T-helper 2 cell treated with Interferon-gamma antibody and Interleukin-4, amounts not matched to agents 100 ng/mL and 5 ng/mL, for 36 hours (primary cell): ENCODE data around the gene AQP9. TPM values are rescaled to one million over a fixed set of nuclear protein-coding genes. Genes with fewer than 3 reads are reported as not detected.
"Not testable (repeated sequence)": the region's sequence is repeated elsewhere in the genome, so short reads cannot be mapped to it uniquely, and the experiment has no call there.

Source experiments
- intact Hi-C: fragments of 100-400 bp; cut with micrococcal nuclease; formaldehyde crosslinking; loops from one replicate; pipeline ENCODE4 v1.15.1; 2023
- total RNA-seq: library from RNA; stranded (reverse); gene quantifications from 2 replicates; pipeline ENCODE4 v1.2.3, GENCODE V29; 2022

AQP9 gene, protein sequence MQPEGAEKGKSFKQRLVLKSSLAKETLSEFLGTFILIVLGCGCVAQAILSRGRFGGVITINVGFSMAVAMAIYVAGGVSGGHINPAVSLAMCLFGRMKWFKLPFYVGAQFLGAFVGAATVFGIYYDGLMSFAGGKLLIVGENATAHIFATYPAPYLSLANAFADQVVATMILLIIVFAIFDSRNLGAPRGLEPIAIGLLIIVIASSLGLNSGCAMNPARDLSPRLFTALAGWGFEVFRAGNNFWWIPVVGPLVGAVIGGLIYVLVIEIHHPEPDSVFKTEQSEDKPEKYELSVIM
- not detected in 2 replicates for total RNA-seq

DNA sequence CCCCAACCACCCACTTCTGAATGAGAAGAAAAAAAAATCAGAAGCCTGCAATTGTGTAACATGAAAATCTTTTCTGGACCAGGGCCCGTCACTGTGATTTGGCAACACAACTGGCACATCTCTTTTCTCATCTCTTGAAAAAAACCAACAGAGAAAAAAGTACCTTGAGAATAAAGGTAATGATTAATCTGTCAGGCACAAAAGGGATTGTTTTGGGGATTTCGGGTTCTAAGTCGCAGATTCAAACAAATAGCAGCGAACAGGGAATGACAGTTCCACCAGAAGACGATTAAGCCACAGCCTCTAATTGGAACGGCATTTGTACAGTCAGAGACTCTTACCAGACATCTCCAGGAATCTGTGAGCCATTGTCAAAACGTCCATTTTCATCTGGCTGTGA is at the start of gene AQP9:
Gene AQP9, plus strand, starts transcription at position 276 of the 400 bp plus-strand sequence. CDS start 185 bp downstream, outside the sequence.
- intact Hi-C loops = no loop called here

DNA sequence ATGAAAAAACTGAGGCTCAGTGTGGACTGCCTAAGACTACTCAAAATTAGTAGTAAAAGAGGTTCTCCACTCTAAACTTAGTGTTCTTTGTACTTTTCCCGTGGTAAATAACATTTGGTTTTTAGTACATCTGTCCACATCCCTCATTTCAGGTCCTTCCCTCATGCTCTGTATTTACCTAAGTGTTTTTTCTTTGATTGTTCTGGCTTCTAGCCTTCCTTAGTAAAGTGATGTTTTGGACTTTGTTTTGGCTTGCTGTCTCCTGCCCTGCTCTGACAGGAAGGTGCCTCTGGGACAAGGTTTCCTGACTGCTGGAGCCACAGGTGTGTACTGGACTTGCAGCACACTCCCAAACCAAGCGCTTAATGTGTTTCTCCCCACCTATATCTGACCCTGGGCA is 42.8 kb upstream of the AQP9 start:
- intact Hi-C loops = no loop called here

DNA sequence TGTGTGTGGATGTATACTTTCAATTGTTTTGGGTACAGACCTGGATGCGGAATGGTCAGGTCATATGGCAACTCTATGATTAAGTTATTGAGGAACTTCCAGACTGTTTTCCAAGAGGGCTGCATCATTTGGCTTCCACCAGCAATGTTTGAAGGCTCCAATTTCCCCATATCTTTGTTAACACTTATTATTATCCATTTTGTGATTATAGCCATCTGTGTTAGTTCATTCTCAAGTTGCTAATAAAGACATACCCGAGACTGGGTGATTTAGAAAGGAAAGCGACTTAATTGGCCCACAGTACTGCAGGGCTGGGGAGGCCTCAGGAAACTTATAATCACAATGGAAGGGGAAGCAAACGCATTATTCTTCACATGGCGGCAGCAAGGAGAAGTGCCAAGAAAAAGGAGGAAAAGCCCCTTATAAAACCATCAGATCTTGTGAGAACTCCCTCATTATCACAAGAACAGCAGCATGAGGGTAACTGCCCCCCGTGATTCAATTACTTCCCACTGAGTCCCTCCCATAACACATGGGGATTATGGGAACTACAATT is 41.6 kb upstream of the AQP9 start:
- intact Hi-C loops = no loop called here

DNA sequence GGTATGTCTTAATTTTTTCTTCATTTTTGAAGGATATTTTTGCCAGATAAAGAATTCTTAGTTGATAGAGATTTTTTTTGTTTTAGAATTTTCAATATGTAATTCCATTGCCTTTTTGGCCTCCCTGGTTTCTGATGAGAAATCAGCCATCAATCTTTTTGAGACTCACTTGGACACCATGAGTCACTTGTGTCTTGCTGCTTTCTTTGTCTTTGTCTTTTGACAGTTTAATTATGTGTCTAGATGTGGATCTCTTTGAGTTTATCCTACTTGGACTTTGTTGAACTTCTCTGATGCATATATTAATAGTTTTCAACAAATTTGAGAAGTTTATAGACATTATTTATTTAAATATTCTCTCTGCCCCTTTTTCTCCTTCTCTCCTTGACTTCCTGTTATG is 34.7 kb upstream of the AQP9 start:
- intact Hi-C loops = no loop called here

DNA sequence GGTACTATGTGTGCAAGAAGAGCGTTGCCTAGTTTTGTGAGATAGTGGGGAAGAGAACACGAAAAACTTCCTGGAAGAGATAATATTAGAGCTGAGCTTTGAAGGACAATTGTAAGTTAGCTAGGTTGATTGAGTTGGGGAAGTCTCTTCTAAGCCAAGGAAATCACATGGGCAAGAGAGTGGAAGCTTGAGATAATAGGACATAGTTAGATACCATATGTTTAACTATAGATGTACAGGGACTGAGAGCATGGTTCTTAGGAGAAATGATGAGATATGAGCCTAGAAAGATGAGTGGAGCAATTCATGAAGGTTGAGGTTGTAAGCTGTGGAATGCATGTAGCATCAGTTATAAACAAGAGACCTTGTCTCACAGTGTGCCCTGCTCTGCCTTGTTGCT is 30.1 kb upstream of the AQP9 start:
- intact Hi-C loops = no loop called here

DNA sequence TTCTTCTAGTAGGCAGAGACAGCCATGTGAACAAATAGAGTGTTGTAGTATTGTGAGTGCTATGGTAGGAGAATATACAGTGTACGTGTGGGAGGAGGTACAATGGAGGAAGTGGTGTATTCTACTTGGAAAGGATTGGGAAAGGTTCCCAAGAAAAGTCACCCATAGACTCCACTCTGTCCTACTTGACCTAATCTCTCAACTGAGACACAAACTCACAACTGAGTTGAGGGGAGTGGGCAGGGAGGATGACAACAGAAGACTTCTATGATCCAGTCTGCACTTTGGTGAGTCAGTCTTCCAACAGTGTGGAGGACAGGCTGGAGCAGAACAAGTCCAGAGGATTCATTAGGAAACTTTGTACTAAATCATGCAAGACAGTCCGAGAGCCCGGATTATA is 28.8 kb upstream of the AQP9 start:
- intact Hi-C loops = no loop called here

DNA sequence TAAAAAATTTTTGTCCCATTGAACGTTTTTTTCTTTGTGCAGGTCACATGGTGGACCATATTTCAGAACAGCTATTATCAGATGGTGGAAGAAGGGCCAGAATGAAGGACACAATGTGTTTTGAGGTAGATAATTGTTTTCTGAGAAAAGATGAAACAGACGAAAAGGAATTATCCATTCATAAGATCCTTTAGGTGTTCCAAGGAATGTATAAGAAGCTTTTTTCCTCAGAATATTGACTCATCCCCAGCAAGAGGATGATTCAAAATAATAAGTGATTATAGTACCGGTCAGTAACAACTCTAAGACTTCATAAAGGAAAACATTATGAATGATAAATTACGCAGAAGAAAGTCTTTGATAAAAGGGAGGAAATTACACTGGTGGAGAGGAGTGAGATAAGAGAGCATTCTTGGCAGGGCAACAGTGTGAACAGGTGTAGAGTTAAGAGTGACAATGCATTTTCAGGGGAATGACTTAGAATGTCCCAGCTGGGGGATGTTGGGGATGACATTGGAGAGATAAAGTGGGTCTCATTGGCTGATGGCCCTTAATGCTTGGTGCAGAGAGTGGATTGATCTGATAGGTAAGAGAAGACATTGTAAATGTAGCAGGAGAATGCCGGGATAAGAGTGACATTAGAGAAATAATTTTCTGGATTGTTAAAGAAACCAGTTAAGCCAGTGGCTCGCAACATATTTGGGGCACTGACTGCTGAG is 27.0 kb upstream of the AQP9 start:
- intact Hi-C loops = no loop called here

DNA sequence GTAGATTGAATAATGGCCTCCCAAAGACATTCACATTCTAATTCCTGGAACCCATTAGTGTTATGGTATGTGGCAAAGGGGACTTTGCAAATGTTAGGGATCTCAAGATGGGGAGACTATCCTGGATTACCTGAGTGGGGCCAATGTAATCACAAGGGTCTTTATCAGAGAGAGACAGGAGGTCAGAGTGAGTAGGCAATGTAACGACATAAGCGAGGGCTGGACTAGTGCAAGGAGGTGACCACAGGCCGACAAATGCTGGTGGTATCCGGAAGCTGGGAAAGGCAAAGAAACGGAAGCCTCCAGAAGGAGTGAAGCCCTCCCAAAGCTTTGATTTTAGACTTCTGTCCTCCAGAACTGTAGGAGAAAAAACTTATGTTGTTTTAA is 26.5 kb upstream of the AQP9 start:
- intact Hi-C loops = no loop called here

DNA sequence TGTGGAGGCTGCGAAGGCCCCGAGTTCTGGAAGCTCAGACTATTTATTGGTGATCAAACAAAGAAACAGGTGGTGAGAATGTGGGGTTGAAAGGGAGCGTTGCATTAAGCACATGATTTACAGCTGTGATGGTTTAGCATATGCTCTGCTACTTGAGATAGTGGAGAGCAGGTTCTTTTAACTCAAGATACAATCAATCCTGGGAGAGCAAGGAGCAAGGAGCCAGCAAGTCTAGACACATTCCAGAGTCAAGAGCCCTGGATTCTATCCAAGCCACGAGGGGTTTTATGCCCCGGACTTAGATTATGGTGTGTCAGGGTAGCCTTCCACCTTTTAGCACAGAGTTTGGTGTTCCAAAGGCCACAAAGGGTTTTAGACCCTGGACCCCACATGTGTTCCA is 24.8 kb upstream of the AQP9 start:
- intact Hi-C loops = not testable (repeated sequence)

DNA sequence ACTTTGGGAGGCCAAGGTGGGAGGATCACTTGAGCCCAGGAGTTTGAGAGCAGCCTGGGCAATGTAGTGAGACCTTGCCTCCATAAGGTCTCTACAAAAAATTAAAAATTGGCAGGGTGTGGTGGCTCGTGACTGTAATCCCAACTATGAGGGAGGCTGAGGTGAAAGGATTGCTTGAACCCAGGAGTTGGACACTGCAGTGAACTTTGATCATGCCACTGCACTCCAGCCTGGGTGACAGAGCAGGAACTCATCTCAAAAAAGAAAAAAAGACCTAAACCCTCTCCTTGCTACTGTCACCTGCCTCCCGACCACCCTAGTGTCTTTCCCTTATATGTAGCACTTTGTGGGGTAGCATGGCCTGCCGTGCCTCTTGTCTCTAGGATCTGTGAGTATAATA is 23.8 kb upstream of the AQP9 start:
- intact Hi-C loops = no loop called here

DNA sequence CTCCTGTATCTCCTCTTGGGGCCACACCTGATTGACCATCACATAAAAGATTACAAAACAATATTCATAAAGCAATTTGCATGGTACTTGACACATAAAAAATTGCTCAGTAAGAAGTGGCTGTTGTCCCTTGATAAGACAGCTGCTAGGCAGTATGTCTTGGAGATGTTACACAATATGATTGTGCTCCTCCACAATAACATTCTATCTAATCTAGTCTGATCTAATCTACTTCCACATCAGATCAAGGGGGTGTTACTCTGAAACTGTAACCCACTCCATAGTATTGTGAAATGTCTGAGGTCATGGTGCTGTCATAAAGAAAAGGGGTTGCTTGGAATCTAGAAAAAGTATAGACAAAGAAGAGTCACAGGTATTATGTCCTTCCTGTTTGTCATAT is 23.4 kb upstream of the AQP9 start:
- intact Hi-C loops = no loop called here

DNA sequence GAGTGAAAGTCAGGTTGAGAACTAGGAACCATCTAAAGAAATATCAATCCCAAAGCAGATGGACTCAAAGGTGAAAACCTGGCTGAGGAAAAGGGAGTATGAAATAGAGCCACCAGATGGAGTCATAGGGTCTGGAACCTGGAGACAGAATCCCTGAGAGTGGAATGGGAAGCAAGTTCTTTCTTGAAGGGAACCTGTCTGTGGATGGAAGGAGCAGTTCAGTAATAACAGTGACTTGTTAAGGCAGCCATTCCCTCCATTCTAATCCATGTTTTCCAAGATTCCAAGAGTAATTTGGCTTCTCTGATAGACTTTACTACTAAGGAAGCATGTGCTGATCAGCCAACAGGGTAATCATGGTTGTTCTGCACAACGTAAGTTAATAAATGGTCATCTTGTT is 22.5 kb upstream of the AQP9 start:
- intact Hi-C loops = no loop called here

DNA sequence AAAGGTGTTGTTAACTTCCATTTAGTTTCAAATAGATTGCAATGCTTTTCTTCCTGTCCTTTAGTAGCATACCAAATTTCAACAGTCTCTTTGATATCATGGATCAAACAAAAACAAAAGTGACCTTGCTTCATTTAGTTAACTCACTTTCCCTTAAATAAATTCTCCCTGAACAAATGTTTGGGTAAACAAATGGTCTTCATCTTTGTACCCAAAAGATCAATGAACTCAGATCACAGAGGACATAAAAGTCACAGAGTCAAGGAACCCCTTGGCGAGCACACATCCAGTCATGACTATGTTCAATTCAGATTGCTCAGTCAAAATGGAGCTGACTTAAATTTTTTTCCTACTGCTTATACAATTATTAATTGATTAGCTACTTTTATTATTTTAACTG is 20.6 kb upstream of the AQP9 start:
- intact Hi-C loops = no loop called here

DNA sequence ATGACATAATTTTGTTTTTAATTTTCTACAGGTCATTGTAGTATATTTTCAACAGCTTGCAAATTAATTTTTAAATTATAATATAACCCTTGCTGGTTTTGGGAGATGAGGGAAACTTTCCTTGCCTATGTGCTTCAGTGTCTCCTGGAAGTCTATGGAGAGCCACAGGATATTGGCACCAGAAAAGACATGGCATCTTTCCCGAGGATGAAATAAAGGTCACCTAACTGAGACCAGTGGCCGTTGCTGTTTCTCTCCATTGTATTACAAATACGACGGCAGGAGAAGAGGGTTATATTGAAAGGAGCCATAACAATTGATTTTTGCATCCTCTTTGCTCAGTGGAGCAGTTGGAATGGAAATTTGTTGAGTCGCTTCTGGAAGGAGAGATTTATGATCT is 19.9 kb upstream of the AQP9 start:
- intact Hi-C loops = no loop called here

DNA sequence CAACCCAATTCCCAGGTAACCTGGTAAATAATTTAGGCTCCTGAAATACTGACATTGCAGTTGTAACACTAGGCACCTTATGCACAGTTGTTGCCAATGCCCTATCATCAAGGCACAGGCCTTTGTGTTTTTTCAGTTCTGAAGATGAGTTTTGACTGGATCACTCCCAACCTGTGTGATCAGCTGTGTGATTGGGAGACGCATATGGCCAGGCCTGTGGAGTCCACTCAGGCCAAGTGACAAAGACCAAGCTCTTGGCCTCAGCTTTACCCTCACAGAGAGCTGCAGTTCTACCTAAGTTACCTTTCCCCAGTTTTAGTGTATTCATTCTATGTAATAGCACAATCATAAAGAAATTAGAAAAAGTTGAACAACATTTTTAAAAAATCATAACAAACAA is 19.2 kb upstream of the AQP9 start:
- intact Hi-C loops = no loop called here

DNA sequence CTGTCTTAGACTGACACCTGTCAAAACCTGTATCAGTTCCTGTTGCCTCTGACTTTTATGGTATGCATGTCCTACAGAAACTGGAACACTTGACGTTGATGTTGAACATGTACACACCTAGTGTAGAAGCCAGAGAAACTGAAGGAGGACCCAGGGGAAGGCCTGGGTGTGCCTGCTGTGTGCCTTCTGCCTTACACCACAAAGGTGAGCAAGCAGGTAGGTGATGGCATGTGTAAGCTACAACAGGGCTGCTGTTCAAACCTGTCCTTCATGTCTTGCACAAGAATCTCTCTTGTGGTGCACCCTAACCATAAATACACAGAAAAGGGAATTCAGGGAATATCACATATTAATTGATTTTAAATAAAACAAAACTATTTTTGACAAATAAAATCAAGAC is 13.6 kb upstream of the AQP9 start:
- intact Hi-C loops = no loop called here

DNA sequence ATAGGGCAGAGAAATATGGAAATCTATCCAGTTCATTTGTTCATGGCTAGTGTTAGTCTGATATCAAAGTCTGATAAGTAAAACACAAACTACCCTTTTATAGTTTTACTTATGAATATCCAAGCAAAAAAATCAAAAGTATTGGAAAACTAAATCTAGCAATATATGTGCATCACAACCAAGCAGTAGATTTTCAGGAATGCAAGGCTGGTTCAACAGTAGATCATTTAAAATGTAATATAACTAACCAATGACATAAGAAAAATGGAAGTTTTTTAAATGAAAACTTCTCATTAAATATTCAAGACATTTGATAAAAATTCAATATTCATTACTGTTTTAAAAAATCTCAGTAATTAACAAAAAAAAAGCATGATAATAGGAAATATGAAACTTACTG is 12.8 kb upstream of the AQP9 start:
- intact Hi-C loops = no loop called here

DNA sequence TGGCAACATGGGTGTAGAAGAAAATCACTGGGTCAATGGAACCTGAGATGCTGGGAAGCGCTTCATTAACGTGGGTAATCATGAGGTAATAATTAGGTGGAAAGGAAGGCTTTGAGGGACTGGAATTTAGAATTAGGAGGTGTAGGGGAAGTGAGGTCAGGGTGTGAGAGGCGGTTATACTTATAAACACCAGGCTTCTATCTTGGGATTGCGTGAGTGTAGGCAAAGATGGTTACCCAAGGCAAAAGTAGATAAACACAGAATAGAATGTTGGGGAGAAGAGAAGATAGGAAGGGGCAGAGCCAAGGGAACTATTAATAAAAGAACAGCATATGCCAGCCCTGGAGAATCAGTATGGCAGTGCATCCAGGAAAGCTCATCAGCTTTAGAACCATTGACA is 3.3 kb upstream of the AQP9 start:
- intact Hi-C loops = no loop called here

DNA sequence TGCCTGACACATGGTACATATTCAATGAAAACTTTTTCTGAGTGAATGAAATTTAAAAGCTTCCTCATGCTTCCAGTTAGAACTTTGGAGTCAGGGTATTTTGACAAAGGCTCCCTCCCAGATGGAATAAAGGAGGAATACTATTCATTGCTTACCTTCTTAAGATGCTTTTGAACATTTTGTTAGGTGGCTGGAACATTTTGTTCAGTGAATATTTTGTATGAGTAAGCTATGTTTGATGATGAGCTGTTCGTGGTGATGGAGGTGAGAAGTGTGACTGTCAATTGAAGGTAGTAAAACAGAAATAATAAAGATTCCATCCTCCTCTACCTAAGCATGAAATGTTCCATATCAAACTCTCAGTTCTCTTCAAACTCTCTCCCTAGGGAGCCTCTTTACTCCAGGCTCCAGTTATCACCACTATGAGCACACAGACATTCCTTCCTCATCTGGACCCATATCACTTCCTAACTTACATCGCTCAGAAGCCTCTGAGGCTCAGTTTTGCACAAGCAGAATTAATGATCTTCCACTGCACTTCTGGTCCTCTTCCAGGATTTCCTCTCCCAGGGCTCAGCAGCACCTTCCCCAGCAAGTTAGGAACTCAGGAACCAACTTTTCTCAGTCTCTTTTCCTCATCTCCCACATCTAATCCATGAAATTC is 2.5 kb upstream of the AQP9 start:
- intact Hi-C loops = no loop called here

DNA sequence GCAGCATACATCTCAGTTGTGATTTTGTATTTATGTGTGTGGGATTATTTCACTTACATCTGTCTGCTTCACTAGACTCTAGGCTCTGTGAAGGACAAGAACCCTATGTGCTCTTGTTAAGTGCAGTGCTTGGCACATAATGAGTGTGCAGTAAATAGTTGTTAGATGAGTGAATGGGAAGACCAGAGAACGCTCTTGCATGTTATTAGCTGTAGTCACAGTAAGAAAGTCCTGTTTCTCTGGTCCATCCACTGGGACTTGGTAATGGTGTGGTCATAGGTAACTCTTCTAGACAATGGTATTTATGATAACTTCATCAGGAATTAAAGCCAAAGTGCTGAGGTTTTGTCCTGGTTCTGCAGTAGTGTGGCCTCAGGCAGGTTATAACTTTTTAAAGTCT is 1.4 kb upstream of the AQP9 start:
- intact Hi-C loops = no loop called here

DNA sequence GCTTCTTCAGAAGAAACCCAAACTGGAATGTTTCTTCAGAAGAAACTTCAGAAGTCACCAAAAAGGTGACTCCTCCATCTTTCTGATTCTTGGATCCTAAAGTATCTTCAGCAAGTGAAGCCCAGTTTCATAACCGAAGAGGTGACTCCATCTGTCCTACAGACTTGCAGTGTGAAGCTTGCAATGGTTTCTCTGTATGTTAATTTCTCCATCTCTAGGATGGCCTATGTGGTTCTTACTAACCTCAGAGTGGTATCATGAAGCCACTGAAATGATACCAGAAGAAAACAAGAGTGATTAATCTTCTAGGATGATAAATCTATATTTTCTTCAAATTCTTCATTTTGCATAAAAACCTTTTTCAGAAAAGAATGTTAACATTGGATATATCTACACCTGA is 495 bp upstream of the AQP9 start:
- intact Hi-C loops = no loop called here

DNA sequence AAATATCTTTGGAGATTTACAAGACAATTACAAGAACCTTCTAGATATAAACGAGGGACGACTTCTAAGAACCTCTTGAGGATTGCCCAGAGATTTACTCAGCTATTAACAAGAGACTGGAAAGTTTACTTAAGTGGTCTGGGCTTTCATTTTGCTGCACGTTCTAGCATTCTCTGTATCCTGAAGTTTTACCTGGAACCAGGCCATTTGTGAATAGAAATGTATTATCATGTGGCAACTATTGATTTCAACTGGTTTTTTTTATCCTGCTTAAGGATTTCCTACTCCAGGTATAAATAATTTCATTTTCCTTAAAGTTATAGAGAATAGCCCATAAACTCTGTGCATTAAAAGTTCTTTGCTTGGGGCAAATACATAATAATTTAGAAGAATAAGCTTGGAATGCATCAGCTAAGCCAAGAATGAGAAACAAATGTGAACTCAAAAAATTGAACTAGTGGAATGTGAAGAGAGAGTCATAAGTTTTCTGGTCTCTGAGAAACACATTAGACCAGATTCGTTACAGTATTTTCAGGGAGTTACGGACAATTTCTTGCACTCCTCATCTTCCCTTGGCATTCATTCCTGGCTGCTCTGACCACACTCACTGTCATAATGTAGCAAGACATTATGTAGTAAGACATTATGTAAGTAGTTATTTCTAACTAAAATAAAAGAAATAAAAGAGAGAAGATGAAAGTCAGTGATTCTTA is 1.3 kb downstream of the AQP9 start:
- intact Hi-C loops = no loop called here
